HG02970 (cell line): Measurements from ENCODE around the gene B4GALNT2.
"Not testable (repeated sequence)": the region's sequence is repeated elsewhere in the genome, so short reads cannot be mapped to it uniquely, and the experiment has no call there.

Experiments
- ATAC-seq: cut with Tn5 transposase; IDR thresholded peaks from one replicate; pipeline ENCODE4 v1.9.1; 2021; ENCODE audit warnings: mild to moderate bottlenecking, moderate library complexity, moderate number of reproducible peaks; ENCODE audit not compliant: unreplicated experiment, low FRiP score

B4GALNT2 gene, protein sequence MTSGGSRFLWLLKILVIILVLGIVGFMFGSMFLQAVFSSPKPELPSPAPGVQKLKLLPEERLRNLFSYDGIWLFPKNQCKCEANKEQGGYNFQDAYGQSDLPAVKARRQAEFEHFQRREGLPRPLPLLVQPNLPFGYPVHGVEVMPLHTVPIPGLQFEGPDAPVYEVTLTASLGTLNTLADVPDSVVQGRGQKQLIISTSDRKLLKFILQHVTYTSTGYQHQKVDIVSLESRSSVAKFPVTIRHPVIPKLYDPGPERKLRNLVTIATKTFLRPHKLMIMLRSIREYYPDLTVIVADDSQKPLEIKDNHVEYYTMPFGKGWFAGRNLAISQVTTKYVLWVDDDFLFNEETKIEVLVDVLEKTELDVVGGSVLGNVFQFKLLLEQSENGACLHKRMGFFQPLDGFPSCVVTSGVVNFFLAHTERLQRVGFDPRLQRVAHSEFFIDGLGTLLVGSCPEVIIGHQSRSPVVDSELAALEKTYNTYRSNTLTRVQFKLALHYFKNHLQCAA

DNA sequence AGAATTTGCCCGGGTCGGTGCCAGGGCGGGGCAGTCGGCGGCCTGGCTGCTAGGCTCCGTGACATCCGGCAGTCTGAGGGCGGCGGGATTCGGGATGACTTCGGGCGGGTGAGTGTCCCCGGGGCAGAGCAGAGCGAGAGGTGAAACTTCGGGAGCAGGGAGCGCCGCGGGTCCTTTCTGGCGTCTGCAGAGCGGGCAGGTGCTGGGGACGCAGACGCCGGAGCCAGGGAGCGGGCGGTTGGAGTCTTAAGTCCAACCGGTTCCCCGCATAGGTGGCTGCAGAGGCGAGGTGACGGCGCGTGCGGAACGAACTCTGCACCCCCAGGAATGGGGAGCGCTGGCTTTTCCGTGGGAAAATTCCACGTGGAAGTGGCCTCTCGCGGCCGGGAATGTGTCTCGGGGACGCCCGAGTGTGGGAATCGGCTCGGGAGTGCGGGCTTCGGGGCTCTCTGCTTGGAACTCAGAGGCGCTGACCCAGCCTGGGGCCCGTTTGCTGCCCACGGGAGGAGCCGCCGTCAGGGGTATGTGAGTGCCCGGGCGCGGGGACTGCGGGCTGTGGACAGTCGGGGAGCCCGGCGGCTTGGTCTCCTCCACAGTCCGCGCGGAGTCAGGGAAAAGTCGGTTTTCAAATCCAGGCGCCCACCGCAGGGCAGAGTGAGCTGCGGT, at the start of gene B4GALNT2:
Gene B4GALNT2, plus strand, starts transcription at position 71 of the 666 bp plus-strand sequence. Its CDS starts 24 bp downstream, at position 95.
- ATAC-seq = no peak

DNA sequence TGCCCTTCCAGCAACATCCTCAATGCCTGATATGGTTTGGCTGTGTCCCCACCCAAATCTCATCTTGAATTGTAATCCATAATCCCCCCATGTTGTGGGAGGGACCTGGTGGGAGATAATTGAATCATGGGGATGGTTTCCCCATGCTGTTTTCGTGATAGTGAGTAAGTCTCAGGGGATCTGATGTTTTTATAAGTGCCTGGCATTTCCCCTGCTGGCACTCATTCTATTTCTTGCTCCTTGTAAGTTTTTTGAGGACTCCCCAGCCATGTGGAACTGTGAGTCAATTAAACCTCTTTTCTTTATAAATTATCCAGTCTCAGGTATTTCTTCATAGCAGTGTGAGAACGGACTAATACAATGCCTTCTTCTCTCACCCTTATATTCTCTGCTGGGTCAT, 47.5 kb upstream of the B4GALNT2 start:
- not testable (repeated sequence) for ATAC-seq

DNA sequence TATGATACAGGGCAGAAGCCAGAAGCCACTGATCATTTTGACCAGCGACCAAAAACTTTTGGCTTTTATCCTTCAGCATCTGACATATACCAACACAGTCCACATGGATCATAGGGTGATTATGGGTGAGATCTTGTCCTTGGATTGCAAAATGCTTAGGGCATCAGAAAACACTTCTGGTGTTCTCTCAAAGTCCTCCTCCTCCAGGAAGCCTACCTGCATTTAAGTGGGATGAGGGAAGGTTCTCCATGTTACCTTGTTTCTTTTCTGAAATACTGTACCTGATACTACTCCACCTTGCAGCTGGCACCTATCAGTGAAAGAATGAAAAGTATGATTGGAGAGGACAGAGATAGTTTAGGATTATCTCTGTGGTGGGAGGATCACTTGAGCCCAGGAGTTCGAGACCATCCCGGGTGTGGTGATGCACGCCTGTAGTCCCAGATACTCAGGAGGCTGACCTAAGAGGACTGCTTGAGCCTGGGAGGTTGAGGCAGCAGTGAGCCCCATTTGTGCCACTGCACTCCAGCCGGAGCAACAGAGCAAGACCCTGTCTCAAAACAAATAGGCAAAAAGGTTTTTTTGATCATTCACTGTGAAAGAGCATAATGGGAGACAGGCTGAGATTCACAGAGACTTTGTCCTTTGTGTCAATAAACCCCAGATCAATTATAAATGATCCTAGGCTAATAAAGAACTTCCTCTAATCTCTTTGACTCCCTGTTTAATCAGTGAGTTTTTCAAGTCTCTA, 46.8 kb upstream of the B4GALNT2 start:
- ATAC-seq = no peak

DNA sequence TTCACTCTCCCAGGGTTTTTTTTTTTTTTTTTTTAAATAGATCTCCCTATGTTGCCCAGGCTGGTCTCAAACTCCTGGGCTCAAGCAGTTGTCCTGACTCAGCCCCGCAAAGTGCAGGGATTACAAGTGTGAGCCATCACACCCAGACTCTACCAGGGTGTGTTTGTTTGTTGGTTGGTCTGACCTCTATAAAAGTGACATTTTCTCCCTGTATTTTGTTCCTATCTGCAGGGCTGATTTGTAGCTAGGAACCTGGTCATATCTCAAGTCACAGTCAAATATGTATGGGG, 46.3 kb upstream of the B4GALNT2 start:
- no peak for ATAC-seq

DNA sequence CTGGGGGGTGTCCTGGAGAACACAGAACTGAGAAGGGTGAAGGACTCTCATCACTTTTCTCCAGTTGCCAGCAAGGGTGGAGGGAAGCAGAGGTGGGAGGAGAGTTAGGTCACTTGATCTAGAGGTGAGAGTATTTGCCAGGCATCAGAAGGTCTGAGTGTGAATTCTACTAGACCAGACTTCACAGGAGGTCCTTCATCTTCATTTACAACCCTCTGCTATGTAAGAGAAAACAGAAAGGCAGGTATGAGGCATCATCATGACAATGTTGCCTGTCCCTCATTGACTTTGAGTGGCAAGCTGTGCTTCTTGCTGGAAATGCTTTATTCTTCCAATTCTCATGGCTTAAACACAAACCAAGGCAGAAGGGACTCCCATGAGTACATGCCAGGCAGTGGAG, 45.9 kb upstream of the B4GALNT2 start:
- no peak for ATAC-seq

DNA sequence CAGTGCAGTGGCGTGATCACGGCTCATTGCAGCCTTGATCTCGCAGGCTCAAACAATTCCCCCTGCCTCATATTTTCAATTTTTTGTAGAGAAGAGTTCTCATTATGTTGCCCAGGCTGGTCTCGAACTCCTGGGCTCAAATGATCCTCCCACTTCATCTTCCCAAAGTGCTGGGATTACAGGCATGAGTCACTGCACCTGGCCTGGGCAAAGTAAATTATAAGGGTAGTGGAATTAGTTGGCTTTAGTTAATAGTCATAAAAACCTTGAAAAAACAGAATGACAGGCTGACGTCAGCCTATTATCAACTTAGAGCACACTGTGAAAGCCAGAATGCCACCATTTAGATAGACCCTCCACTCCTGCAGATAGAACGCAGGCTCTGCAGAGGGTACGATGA, 43.5 kb upstream of the B4GALNT2 start:
- ATAC-seq = no peak

DNA sequence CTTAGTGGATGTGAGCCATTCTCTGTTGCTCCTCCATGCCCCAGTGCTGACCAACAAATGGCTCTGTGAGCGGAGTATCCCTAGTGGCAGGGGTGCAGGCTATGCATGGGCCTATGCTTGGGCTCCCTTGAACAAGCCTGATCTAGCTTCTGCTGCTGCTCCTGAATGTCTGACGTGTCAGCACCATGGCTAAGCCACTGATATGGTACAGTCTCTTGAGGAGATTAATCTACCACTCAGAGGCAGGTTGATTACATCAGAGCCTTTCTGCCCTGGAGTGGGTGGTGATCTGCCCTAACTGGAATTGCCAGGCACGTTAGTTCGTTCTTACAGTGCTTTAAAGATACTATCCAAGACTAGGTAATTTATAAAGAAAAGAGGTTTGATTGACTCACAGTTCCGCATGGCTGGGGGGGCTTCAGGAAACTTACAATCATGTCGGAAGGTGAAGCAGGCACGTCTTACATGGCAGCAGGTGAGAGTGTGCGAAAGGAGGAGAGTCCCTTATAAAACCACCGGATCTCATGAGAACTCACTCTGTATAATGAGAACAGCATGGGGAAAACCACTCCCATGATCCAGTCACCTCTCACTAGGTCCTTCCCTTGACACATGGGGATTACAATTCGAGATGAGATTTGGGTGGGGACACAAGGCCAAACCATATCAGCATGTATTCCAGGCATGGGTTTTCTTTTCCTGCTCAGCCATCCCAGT, 41.5 kb upstream of the B4GALNT2 start:
- ATAC-seq = no peak

DNA sequence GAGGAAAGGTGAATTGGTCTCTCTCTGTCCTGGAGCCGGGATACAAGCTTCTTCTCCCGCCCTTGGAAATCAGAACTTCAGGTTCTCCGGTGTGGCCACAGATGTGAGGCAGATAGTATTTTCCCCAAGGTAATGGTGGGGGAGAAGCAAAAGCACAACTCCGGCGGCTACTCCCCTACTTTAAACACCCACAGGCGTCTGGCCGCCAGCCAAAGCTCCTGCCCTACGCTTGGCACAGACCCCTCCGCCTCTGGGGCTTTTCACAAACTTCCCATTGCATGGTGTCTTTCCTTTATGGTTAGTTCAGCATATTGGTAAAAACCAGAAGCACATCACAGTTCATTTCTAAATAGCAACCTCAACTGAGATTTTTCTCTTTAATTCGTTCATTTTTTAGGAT, 39.4 kb upstream of the B4GALNT2 start:
- no peak for ATAC-seq

DNA sequence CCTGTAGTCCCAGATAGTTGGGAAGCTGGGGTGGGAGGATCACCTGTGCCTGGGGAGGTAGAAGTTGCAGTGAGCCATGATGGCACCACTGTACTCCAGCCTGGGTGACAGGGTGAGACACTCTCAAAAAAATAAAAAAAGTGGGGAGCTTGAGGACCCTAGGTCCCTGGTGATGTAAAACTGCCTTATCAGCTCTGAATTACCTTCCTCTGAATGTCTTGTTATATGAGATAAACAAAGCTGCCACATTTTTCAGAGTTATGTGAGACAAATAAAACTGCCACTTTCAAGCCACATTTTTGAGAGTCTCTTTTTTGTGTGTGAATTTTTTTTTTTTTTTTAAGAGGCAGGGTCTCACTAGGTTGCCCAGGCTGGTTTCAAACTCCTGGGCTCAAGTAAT, 32.0 kb upstream of the B4GALNT2 start:
- ATAC-seq = no peak

DNA sequence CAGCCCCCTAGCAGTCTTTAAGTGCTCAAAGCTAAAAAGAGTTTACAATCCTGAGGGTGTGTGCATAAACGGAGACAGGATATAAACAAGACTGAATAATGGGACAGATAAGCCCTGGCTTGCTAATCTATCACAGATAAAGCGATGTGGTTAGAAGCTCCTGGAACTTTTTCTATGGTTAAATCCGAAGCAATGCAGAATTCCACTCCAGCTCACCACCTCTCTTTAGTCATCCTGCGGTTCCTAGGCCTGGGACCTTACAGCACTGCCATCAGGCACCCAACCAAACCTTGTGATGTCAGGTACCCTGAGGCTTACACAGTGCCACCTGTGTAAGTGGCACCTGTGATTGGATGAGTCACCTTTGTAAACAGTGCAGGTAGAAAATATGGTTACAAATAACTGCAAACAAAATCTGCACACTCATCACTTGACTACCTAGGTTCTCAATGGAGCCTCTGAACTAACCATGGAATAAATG, 31.5 kb upstream of the B4GALNT2 start:
- ATAC-seq = no peak

DNA sequence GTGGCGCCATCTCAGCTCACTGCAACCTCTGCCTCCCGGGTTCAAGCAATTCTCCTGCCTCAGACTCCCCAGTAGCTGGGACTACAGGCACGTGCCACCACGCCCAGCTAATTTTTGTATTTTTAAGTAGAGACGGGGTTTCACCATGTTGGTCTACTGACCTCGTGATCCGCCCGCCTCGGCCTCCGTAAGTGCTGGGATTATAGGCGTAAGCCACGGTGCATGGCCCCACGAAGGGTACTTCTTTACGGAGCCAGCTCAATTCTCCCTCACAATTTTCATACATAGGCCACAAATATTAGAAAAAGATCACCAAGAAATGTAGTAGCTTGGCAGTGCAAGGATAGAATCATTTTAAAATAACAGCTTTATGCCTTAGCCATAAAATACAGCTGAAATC, 29.2 kb upstream of the B4GALNT2 start:
- not testable (repeated sequence) for ATAC-seq

DNA sequence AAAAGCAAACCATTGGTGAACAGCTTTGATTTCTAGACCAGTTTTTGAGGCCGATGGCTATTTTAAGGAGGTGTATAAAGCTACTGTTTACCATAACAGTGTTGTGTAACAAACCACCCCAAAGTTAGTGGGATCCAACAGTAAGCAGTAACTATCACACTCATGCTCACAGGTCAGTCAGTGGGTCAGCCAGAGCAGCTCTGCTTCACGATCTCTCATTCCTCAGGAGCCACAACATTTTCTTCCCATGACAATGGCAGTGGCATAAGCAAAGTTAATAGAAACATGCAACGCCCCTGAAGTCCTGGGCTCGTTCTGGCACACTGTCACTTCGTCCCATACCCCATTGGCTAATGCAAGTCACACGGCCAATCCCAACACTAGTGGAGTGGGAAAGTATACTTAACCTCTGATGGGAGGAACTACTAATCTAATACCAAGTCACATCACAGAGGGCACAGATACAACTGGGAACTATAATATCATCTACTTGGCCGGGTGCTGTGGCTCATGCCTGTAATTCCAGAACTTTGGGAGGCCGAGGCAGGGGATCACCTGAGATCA, 28.0 kb upstream of the B4GALNT2 start:
- ATAC-seq = no peak

DNA sequence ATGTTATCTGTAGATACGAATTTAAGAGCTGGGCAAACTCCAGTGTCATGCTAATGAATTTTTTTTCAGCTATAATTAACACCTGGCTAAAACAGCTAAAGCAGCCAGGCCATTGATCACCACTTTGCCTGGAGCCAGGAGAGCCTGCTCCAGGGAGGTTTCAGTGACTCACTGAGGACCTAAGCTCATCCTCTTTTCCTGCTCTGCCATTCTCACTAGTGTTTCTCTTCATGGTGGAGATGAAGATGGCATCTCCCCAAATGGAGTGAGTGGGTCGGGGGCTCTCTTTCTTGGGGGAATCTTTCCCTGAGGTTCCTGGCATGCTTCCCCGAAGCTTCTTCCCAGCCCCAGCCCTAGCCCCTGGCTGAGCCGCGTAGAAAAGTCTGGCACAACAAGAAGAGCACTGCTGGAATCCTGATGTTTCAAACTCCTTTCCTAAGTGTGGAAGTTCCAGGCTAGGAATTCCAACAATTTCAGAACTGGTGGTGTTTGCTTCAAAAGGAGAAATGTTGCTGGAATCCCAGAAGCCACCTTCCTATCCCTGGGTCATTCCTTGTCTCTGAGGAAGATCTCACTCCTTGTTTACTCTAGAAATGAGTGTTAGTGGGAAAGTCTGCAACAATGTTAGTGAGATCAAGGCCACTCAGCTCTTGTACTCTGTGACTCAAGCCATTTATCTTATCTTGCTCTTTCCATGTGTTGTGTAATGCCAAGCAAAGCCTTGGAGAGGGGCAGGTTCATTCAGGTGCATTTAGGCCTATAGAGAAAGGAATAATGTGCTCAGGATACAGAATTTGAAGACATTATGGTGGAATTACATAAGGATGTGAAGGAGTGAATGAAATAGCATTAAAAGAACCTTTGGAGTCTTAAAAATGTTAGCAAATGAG, 26.0 kb upstream of the B4GALNT2 start:
- no peak for ATAC-seq

DNA sequence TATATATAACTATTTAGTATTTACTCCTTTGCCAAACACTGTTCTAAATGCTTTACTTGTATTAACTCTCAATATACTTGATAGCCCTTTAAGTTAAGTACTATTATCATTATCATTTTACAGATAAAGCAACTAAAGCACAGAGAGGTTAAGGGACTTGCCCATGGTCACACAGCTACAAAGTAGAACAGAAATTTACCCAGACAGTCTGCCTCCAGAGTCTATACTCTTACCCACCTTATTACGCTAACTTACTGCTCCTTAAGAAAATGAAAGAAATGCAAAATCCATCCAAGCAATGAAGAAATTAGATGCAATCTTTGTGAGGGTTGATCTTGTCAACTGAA, 25.4 kb upstream of the B4GALNT2 start:
- no peak for ATAC-seq

DNA sequence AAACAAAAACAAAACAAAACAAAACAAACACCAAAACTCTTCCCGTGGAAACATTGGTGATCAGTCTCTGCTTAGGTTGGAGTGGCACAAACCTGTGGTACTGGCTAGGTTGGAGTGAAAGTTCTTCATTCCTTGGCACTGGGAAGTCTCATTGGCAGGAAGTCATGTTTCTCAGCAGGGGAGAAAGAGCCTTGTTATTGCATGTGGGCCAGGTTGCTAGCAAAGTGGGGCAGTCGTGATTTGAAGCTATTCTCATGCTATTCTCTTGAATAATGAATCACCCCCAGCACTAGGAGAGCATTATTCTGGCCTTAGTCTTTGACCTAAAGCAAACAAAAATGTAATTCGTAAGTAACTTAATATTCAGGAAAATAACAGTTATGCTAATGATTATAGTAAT, 24.3 kb upstream of the B4GALNT2 start:
- no peak for ATAC-seq

DNA sequence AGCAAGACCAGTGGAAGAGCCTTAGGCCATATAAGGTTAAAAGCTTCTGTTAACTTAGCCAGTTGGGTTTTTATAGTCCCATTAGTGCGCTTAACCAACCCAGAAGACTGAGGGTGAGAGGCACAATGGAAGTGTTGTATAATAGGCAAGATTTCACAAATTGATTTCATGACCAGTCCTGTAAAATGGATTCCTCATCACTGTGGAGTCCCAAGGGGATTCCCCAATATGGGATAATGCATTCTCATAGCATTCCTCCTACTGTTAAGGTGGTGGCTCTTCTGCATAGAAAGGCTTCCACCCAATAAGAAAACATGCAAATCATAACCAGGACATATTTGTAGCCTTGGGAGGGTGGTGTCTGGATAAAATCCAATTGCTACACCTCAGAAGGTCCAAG, 22.1 kb upstream of the B4GALNT2 start:
- no peak for ATAC-seq

DNA sequence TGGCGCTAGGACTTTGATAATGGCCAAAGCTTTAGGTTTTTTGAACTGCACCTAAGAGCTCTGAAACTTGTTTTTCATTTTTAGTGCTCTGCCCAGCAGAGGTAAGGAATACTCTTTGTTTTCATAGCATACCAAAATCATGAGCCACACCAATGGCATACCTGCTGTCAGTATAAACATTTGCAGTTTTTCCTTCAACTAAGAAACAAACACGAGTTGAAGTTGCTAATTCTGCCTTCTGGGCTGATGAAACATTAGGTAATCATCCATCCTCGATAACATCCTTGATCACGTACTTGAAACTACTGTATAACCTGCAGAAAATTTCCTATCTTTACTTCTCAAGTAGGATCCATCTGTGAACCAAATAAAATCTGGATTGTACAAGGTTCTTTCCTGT, 20.6 kb upstream of the B4GALNT2 start:
- no peak for ATAC-seq

DNA sequence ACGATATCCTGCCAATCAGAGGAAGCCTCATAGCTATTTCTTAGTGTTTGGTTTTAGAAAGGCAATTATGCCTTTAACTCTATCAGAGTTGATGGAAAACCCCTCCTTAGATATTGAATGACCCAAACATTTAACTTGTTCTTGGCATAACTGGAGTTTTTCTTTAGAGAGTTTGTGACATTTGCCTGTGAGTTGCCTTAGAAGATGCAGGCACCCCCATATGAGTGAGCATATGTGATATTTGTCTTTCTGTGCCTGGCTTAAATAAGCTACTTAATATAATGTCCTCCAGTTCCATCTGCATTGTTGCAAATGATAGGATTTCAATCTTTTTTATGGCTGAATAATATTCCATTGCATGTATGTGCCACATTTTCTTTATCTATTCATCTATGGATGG, 19.6 kb upstream of the B4GALNT2 start:
- no peak for ATAC-seq

DNA sequence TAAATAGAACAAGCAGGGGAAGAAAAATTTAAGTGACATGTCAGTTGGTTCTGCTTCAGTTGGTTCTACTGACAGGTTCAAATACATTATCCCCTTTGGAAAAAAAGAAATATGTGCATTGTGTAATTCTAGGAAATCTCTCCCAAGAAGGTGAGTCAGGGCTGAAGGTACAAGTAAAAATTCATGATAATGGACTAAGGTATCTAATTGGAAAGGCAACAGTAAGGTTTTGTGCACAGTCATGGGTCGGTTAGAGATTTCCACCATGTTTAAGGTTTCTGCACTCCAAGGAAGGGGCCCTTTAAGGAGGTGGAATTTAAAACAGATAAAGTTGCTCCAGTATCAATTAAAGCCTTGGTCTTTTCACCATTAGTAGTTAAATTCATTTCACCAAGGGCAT, 17.9 kb upstream of the B4GALNT2 start:
- ATAC-seq = no peak
